Mucosa of descending colon (tissue), 3 donors: ENCODE data around the gene COL5A1. TPM values are rescaled to one million over a fixed set of nuclear protein-coding genes. Genes with fewer than 3 reads are reported as not detected.

ENCODE experiments used
- ATAC-seq: fragments of 200-7000 bp; cut with Tn5 transposase; one replicate; pipeline ENCODE4 v1.9.1; 2020; ENCODE audit warnings: mild to moderate bottlenecking, moderate library complexity
- DNase-seq, 3 donors: peaks; one replicate each; pipeline ENCODE4 v3.0.0-alpha.2; 2020
- H3K36me3 ChIP-seq: fragments of 200-600 bp; one replicate; pipeline ENCODE4 v1.8.0; 2021; ENCODE audit warnings: low read depth, mild to moderate bottlenecking
- H3K4me1 ChIP-seq: fragments of 200-600 bp; one replicate; pipeline ENCODE4 v1.8.0; 2021; ENCODE audit warnings: low read depth, mild to moderate bottlenecking
- H3K4me3 ChIP-seq: fragments of 200-600 bp; one replicate; pipeline ENCODE4 v1.8.0; 2021; ENCODE audit warnings: mild to moderate bottlenecking
- H3K9me3 ChIP-seq: fragments of 200-600 bp; one replicate; pipeline ENCODE4 v1.8.0; 2021; ENCODE audit warnings: mild to moderate bottlenecking
- intact Hi-C, 2 donors: fragments of 100-400 bp; cut with DNase I in 1 of 2; cut with micrococcal nuclease in 1 of 2; formaldehyde crosslinking; loops; one replicate each; pipeline versions ENCODE4 v1.11.0 to v1.11.1; 2022; cut with DNase I, micrococcal nuclease
- total RNA-seq, 3 donors: library from RNA; stranded (reverse); fragmentation: NEBNext Ultra II Directional in 2 of 3; extraction: Animal tissue kit (Norgen Biotek cat#: 25700) in 2 of 3; gene quantifications; one replicate each; pipeline versions ENCODE4 v1.2.1 to v1.2.4, GENCODE V29; 2021 to 2023
- TF ChIP-seq, protein P1 (sequence below): fragments of 200-600 bp; IDR thresholded peaks from one replicate; pipeline ENCODE4 v1.8.0; 2022; ENCODE audit warnings: antibody characterized with exemption, mild to moderate bottlenecking
- donor health status: DM: no; HTN: no; CAD: no; lungs with moderate emphysema.
- donor health status: DM: no; HTN: no; CAD: no.
- donor health status: DM: no; HTN: yes; CAD: no.

COL5A1 gene
- total RNA-seq, 3 donors from 2014 or later: 8.6 to 62.3 (median 22.2) TPM

DNA sequence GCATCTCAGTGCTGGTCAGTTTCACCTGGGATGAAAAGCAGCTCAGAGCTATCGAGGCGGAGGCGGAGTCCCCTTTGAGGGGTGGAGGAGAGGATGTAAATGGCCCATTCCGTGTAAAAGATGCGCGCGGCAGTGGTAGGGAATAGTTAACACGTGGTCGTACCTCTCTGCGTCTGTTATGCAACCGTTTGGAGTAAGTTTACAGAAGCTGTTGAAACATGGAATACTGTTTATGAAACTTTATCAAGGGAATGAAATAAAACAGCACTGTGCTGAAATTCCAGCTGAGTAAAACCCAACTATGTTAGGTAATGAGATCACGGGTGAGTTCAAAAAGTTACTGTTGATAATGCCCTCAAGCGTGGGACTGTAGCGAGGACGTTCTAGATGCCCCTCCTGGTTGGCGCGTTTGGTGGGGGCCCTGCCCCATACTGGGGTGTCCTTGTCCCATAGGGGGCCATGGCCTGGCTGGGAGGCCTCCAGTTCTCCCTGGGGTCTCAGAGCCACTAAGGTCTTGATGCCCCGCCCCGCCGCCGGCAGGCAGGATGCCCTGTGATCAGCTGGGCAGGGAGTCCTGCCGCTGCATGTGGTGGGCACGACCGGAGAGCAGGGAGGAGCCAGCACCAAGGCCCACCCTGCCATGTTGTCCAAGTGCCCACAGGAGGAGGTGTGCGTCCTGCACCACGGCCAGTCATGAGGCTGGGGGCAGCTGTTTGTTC, 90.9 kb downstream of the COL5A1 start:
- no peaks in the 10 kb centered on the region for H3K36me3 ChIP-seq
- no peaks in the 10 kb centered on the region for H3K9me3 ChIP-seq
- intact Hi-C loops: no loop called here
- TF ChIP-seq, protein P1, sequence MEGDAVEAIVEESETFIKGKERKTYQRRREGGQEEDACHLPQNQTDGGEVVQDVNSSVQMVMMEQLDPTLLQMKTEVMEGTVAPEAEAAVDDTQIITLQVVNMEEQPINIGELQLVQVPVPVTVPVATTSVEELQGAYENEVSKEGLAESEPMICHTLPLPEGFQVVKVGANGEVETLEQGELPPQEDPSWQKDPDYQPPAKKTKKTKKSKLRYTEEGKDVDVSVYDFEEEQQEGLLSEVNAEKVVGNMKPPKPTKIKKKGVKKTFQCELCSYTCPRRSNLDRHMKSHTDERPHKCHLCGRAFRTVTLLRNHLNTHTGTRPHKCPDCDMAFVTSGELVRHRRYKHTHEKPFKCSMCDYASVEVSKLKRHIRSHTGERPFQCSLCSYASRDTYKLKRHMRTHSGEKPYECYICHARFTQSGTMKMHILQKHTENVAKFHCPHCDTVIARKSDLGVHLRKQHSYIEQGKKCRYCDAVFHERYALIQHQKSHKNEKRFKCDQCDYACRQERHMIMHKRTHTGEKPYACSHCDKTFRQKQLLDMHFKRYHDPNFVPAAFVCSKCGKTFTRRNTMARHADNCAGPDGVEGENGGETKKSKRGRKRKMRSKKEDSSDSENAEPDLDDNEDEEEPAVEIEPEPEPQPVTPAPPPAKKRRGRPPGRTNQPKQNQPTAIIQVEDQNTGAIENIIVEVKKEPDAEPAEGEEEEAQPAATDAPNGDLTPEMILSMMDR: no peak
- DNase-seq (no peak), ATAC-seq (no peak)
- H3K4me3 ChIP-seq: no peak overlapping the region
- no peaks in the 10 kb centered on the region for H3K4me1 ChIP-seq

DNA sequence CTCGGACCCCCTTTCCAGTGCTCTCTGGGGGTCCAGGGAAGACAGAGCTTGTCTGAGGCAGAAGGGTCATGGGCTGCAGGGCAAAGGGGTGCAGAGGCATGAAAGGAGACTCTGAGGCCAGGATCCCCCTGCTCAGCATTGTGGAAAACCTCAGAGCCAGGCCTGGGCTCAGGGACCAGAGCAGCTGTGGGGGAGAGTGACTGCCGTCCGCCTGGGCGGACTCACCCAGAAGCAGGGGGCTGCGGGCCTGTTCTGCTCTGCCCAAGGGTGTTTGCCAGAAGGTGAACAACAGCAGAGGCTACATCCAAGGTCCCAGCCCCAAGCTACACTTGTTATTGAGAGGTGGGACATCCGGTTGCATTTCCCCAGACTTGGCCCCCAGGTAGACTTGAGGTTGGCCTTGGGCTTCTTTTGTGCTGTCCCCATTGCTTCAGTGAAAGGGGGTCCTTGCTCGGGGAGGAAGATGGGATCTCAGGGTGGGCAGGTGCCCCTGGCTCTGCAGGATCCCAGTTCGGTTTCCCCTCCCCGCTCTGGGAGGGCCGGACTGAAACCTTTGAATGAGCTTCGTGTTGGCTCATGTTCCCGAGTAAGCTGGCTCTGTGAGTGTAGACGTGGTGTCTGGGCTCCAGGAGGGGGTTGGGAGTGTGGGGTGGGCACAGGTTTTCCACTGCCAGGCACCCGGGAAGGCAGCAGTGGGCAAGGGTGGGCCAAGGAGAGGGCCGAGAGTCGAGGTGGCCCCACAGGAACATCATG, 92.1 kb downstream of the COL5A1 start:
- H3K4me1 ChIP-seq: no peaks in the 10 kb centered on the region
- H3K36me3 ChIP-seq: no peaks in the 10 kb centered on the region
- DNase-seq: no peak
- ATAC-seq: no peak
- no peaks in the 10 kb centered on the region for H3K9me3 ChIP-seq
- no peak overlapping the region for H3K4me3 ChIP-seq
- TF ChIP-seq, protein P1: no peak
- intact Hi-C loops: no loop called here

DNA sequence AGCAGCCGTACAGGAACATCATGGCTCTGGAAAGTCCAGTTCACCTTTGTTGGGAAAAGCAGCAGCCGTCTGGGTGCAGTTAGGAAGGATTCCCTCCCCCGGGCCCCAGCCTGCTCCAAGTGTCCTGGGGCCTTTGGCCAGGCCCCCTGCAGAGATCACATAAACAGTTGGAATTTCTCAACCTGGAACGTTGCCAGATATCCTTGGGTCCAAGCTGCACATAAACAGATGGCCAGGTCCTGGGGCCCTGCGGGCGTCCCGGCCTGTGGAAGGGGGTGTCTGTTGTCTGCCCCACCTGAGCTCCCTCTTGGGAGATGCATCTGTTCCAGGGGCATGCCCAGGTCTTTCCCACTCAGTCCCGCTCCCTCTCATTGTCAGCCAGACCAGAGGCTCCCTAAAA, 92.7 kb downstream of the COL5A1 start:
- H3K4me1 ChIP-seq: no peaks in the 10 kb centered on the region
- intact Hi-C loops: no loop called here
- ATAC-seq (no peak), DNase-seq (peak in 1 of 3 donors; percentile 19)
- H3K9me3 ChIP-seq: no peaks in the 10 kb centered on the region
- H3K4me3 ChIP-seq: no peak overlapping the region
- TF ChIP-seq, protein P1: no peak
- no peaks in the 10 kb centered on the region for H3K36me3 ChIP-seq

DNA sequence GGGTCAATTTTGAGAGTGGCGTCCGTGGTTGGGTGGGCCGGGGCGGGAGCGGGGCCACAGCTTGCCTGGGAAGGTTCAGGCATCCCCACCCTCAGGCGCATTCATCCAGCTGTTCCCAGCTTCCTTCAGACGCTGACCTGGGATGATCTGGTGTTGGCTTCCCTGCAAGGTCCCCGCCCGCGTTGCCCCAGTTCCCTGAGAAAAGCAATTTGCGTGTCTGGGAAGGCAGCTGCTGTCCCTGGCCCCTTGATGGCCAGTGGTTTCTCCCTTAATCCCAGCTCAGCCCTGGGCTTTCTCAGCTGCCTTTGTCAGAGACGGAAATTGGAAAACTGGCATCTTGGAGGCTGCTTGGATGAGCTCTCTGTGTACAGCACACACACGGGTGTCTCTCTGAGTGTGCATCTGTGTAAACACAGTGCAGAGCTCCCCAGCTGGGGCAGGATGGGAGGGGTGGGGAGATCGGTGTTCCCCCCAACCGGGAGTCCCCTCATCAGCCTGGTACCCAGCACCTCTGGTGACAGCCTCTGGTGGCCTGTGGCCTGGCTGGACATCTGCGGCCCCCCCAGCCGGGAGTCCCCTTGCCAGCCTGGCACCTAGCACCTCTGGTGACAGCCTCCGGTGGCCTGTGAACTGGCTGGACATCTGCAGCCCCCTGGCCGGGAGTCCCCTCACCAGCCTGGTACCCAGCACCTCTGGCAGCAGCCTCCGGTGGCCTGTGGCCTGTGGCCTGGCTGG, 94.0 kb downstream of the COL5A1 start:
- H3K9me3 ChIP-seq: no peaks in the 10 kb centered on the region
- intact Hi-C loops: no loop called here
- ATAC-seq (peak; percentile 47), DNase-seq (peak; percentile 52 to 65 (median 56))
- TF ChIP-seq, protein P1: no peak
- H3K4me1 ChIP-seq: no peaks in the 10 kb centered on the region
- no peaks in the 10 kb centered on the region for H3K36me3 ChIP-seq
- H3K4me3 ChIP-seq: no peak overlapping the region

DNA sequence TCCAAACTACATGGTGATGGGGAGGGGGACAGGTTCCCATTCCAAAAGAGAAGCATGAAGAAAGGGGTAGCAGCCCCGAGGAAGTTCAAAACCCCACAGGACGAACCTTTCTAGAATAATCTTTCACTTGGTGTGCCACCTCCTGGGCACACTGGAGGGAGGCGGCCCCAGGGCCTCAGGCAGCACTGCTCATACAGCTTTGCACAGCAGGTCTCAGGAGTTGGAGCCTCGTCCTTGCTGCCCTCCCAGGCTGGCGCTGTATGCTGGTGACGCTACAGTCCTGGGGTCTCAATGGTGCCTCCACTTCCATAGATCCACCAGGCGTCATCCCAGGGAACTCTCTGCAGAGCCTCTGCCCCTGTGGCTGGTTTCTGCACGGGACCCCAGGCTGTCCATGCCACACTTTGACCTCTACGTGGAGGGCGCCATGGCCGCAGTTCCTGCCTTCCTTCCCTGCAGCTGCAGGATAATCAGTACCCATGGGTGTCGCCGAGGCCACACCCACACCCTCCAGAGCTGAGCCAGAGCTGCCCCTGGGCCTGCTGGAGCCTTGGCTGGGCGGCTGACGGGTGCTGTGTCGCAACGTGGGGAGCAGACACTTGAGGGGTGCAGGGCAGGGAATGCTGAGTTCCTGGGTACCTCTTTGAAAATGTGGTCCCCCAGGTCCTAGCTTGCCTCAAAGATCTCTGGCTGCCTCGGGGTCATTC, 95.3 kb downstream of the COL5A1 start:
- Histone ChIP-seq H3K4me1 (no peaks in the 10 kb centered on the region), H3K9me3 (no peaks in the 10 kb centered on the region), H3K36me3 (no peaks in the 10 kb centered on the region), H3K4me3 (no peak overlapping the region)
- ATAC-seq: no peak
- intact Hi-C loops: no loop called here
- TF ChIP-seq, protein P1: no peak
- DNase-seq: no peak
